ENCODE data around the gene TMEM14B.
A peak's percentile ranks its signal among the peaks of the same experiment; 100 is the strongest.
"Not testable (repeated sequence)": the region's sequence is repeated elsewhere in the genome, so short reads cannot be mapped to it uniquely, and the experiment has no call there.

TMEM14B gene

GRCh38 chr6:10749734-10750133 is 2.1 kb downstream of the TMEM14B start:
- DNase-seq, result no peak

GRCh38 chr6:10750568-10750967 is 3.0 kb downstream of the TMEM14B start:
- DNase-seq, result not testable (repeated sequence)

GRCh38 chr6:10751757-10752156 is 4.2 kb downstream of the TMEM14B start:
- not testable (repeated sequence) for DNase-seq

GRCh38 chr6:10756085-10756484 is 8.5 kb downstream of the TMEM14B start:
- no peak for DNase-seq

- DNase-seq, result peak; percentile 37
These were observed 11.8 kb downstream of the TMEM14B start for GRCh38 chr6:10759312-10759839.

- no peak for DNase-seq
These were observed 12.3 kb downstream of the TMEM14B start for GRCh38 chr6:10759884-10760329.

GRCh38 chr6:10763006-10763405 is 15.4 kb downstream of the TMEM14B start:
- no peak for DNase-seq

- no peak for DNase-seq
These were observed 21.8 kb downstream of the TMEM14B start for GRCh38 chr6:10769419-10769818.

GRCh38 chr6:10771371-10771894 is 23.8 kb downstream of the TMEM14B start:
- DNase-seq, result no peak

GRCh38 chr6:10778230-10778629 is 30.6 kb downstream of the TMEM14B start:
- no peak for DNase-seq

GRCh38 chr6:10779076-10779475 is 31.5 kb downstream of the TMEM14B start:
- DNase-seq, result no peak

- no peak for DNase-seq
These were observed 44.1 kb downstream of the TMEM14B start for GRCh38 chr6:10791673-10792072.

- DNase-seq, result no peak
These were observed 44.5 kb downstream of the TMEM14B start for GRCh38 chr6:10792101-10792500.

- no peak for DNase-seq
These were observed 45.4 kb downstream of the TMEM14B start for GRCh38 chr6:10793035-10793434.

- no peak for DNase-seq
These were observed 46.1 kb downstream of the TMEM14B start for GRCh38 chr6:10793695-10794094.

GRCh38 chr6:10794239-10794638 is 46.6 kb downstream of the TMEM14B start:
- no peak for DNase-seq

- no peak for DNase-seq
These were observed 53.2 kb downstream of the TMEM14B start for GRCh38 chr6:10800810-10801209.

GRCh38 chr6:10801224-10801848 is 53.7 kb downstream of the TMEM14B start:
- DNase-seq, result peak; percentile 63

All from NCI-H1694 treated with DMSO at 0.1 percent for 48 hours (cell line).